CD4-positive, alpha-beta T cell (primary cell): Measurements from ENCODE around the gene PSMD11. TPM values are rescaled to one million over a fixed set of nuclear protein-coding genes. Genes with fewer than 3 reads are reported as not detected.
"Not testable (repeated sequence)": the region's sequence is repeated elsewhere in the genome, so short reads cannot be mapped to it uniquely, and the experiment has no call there.

Experiments used
- ATAC-seq: fragments of 200-7000 bp; cut with Tn5 transposase; one replicate; pipeline ENCODE4 v1.10.0; 2022; ENCODE audit warnings: mild to moderate bottlenecking; ENCODE audit not compliant: poor library complexity
- CTCF ChIA-PET: fragments of 350-600 bp; sonication (Branson Sonifier 250); formaldehyde crosslinking; loops from one replicate; lab custom pipeline; 2021; ENCODE audit warnings: antibody characterized with exemption, inconsistent platforms; lab: Charles Lee
- POLR2A ChIA-PET: fragments of 350-600 bp; sonication (Branson Sonifier 250); formaldehyde crosslinking; loops from one replicate; lab custom pipeline; 2021; ENCODE audit warnings: antibody characterized with exemption, inconsistent platforms; lab: Charles Lee
- DNase-seq, 14 experiments: peaks; one replicate each; pipeline ENCODE4 v3.0.0-alpha.2; 2013 to 2020; ENCODE audit warnings: mixed read lengths in 2 of 14
- H3K27ac ChIP-seq, 2 donors: one replicate each; pipeline versions ENCODE4 v1.5.1 to v1.7.0; 2013; ENCODE audit warnings: low read length in 2 of 2, low read depth in 1 of 2, mild to moderate bottlenecking in 1 of 2
- H3K27me3 ChIP-seq, 2 experiments: 1 replicate in 1 of 2; 2 replicates in 1 of 2; pipeline versions ENCODE4 v1.6.1 to v1.7.0; 2013; ENCODE audit warnings: low read length in 2 of 2, control low read depth in 1 of 2, mild to moderate bottlenecking in 1 of 2, moderate library complexity in 1 of 2; ENCODE audit not compliant: insufficient read depth in 2 of 2, control insufficient read depth in 1 of 2
- H3K36me3 ChIP-seq: one replicate; pipeline ENCODE4 v1.6.1; 2013; ENCODE audit warnings: low read length, control low read depth; ENCODE audit not compliant: insufficient read depth
- H3K4me1 ChIP-seq: one replicate; pipeline ENCODE4 v1.6.1; 2013; ENCODE audit warnings: low read length, control low read depth; ENCODE audit not compliant: insufficient read depth
- H3K4me3 ChIP-seq: one replicate; pipeline ENCODE4 v1.5.1; 2013; ENCODE audit warnings: mild to moderate bottlenecking, low read length, moderate library complexity
- H3K9me3 ChIP-seq, 2 experiments: 1 replicate in 1 of 2; 2 replicates in 1 of 2; pipeline versions ENCODE4 v1.6.1 to v1.7.0; 2013; ENCODE audit warnings: low read length in 2 of 2, mild to moderate bottlenecking in 2 of 2, control low read depth in 1 of 2, moderate library complexity in 1 of 2; ENCODE audit not compliant: control insufficient read depth in 1 of 2, insufficient read depth in 1 of 2
- H3K27ac Mint-ChIP-seq: one replicate; pipeline ENCODE4 v1.8.0; 2020; ENCODE audit warnings: mixed read lengths
- H3K27me3 Mint-ChIP-seq: one replicate; pipeline ENCODE4 v1.8.0; 2021; ENCODE audit warnings: mixed read lengths
- H3K36me3 Mint-ChIP-seq: one replicate; pipeline ENCODE4 v1.8.0; 2021; ENCODE audit warnings: low read depth, mixed read lengths
- H3K4me1 Mint-ChIP-seq: one replicate; pipeline ENCODE4 v1.8.0; 2021; ENCODE audit warnings: low read depth, mixed read lengths
- H3K4me3 Mint-ChIP-seq: one replicate; pipeline ENCODE4 v1.8.0; 2020; ENCODE audit warnings: mild to moderate bottlenecking, mixed read lengths
- H3K9me3 Mint-ChIP-seq: one replicate; pipeline ENCODE4 v1.8.0; 2020; ENCODE audit warnings: mixed read lengths
- intact Hi-C, 2 experiments: fragments of 100-400 bp; cut with DNase I in 1 of 2; cut with micrococcal nuclease in 1 of 2; formaldehyde crosslinking; loops; one replicate each; pipeline versions ENCODE4 v1.15.1 to v1.9.0; 2023 to 2025; cut with DNase I, micrococcal nuclease
- total RNA-seq, 174 experiments: library from RNA in 2 of 174; stranded (reverse) in 2 of 174; gene quantifications; one replicate each; pipeline ENCODE4 v1.2.3 and lab custom pipeline; 2021 to 2026
- TF ChIP-seq, protein P1 (sequence below): fragments of 200-600 bp; IDR thresholded peaks from one replicate; pipeline ENCODE4 v1.8.0; 2022; ENCODE audit warnings: antibody characterized with exemption, mild to moderate bottlenecking

Gene PSMD11
- total RNA-seq, 2 experiments from 2014 or later: 67.6 to 68.7 TPM

DNA sequence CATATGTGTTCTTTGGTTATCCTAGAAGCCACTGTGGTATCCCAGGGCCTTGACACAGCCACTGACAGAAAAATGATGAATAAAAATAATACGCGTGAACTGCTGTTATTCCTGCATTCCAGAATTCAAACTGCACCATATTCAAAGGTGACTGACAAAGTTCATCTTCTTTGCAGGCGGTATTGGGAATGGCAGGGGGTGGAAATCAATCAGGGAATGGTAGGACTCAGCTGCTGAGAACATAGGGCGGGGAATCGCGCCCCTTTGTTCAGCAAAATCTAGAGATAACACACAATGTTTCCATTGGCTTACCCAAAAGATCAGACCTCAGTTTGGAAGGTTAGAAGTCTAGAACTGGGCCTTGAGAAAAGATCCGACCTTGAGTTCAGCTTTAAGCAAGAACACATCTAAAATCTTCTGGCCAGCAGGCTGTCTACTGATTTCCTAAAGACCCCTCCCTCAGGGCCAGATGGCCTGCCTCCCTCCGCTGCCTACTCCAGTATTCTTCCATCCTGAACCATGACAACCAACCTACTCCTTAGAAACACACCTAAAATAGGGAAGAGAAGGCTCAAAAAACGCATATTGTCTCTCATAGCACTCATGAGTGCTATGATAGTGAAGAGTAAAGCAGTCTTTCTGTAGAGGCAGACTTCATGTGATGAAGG lies 76.6 kb downstream of the PSMD11 start:
- Histone ChIP-seq H3K4me3 (no peak overlapping the region), H3K27ac (peak overlapping the region; percentile 84), H3K27me3 (no peaks in the 10 kb centered on the region), H3K9me3 (no peaks in the 10 kb centered on the region), H3K4me1 (peaks cover 68% of the 10 kb centered on the region), H3K36me3 (no peaks in the 10 kb centered on the region)
- H3K9me3 Mint-ChIP-seq: no peaks in the 10 kb centered on the region
- no peak for DNase-seq
- peak overlapping the region; percentile 87 for H3K27ac Mint-ChIP-seq
- peaks cover 75% of the 10 kb centered on the region for H3K4me1 Mint-ChIP-seq
- intact Hi-C loops: loop anchor here (2.0 to 5.0 kb wide), 4 partner anchors 18 to 356 kb away; partner anchors contain the start of gene MYO1D (in 1 of the 2)
- TF ChIP-seq, protein P1, sequence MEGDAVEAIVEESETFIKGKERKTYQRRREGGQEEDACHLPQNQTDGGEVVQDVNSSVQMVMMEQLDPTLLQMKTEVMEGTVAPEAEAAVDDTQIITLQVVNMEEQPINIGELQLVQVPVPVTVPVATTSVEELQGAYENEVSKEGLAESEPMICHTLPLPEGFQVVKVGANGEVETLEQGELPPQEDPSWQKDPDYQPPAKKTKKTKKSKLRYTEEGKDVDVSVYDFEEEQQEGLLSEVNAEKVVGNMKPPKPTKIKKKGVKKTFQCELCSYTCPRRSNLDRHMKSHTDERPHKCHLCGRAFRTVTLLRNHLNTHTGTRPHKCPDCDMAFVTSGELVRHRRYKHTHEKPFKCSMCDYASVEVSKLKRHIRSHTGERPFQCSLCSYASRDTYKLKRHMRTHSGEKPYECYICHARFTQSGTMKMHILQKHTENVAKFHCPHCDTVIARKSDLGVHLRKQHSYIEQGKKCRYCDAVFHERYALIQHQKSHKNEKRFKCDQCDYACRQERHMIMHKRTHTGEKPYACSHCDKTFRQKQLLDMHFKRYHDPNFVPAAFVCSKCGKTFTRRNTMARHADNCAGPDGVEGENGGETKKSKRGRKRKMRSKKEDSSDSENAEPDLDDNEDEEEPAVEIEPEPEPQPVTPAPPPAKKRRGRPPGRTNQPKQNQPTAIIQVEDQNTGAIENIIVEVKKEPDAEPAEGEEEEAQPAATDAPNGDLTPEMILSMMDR: no peak
- POLR2A ChIA-PET: interaction anchor here (0.7 to 7.3 kb wide), 6 partner anchors 12 to 81 kb away, joined by 3 to 152 read pairs (median 6); partner anchors contain the start of gene CDK5R1
- no peak for ATAC-seq
- no peaks in the 10 kb centered on the region for H3K36me3 Mint-ChIP-seq
- peak overlapping the region; percentile 76 for H3K4me3 Mint-ChIP-seq
- H3K27me3 Mint-ChIP-seq: no peaks in the 10 kb centered on the region
- CTCF ChIA-PET: interaction anchor here (2.0 kb wide), 1 partner anchor 34 kb away, joined by 5 read pairs; the partner anchor contains the start of gene CDK5R1

DNA sequence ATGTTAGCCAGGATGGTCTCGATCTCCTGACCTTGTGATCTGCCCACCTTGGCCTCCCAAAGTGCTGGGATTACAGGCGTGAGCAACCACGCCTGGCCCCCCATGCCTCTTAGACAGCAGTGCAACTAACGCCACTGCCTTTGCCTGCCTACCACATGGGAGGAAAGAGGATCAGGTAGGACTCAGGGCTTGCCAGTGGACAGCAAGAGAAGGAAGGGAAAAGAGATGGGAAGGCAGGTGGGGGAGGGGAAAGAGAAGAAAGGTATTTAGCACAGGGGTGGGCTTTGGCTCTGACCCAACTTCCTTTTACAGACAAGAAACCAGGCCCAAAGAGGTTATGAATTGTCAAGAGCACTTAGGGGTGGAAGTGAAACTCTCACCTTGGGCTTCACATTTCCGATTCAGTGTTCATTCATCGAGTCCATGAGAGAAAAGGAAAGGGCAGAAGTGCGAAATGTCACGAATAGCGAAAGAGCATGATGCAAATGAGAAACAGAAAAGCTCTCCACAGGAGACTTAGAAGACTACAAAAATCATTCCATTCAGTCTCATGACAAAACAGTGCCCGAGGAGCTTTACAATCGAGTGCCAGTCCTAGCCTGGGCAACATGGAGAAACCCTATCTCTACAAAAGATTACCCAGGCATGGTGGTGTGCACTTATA lies 78.8 kb downstream of the PSMD11 start:
- no peaks in the 10 kb centered on the region for H3K9me3 ChIP-seq
- H3K27me3 ChIP-seq: no peaks in the 10 kb centered on the region
- ChIA-PET CTCF (interaction anchor here (1.1 to 2.9 kb wide), 5 partner anchors 11 to 61 kb away, joined by 3 to 17 read pairs (median 12); partner anchors contain the start of gene CDK5R1), POLR2A (interaction anchor here (0.5 to 4.0 kb wide), 5 partner anchors 19 to 54 kb away, joined by 3 to 44 read pairs (median 12); partner anchors contain the start of gene CDK5R1)
- Mint-ChIP-seq H3K27ac (peak overlapping the region; percentile 51), H3K4me1 (peaks cover 60% of the 10 kb centered on the region), H3K9me3 (no peaks in the 10 kb centered on the region), H3K36me3 (no peaks in the 10 kb centered on the region), H3K4me3 (peak overlapping the region; percentile 27), H3K27me3 (no peaks in the 10 kb centered on the region)
- H3K27ac ChIP-seq: peak overlapping the region in 1 of 2 donors; percentile 36
- H3K4me1 ChIP-seq: peaks cover 48% of the 10 kb centered on the region
- no peak for ATAC-seq
- TF ChIP-seq, protein P1: no peak
- H3K4me3 ChIP-seq: peak overlapping the region; percentile 19
- DNase-seq: peak in 3 of 14 experiments; percentile 30 to 76 (median 54)
- no peaks in the 10 kb centered on the region for H3K36me3 ChIP-seq
- intact Hi-C loops: loop anchor here in 1 of 2 experiments (5.0 kb wide), 1 partner anchor 354 kb away; the partner anchor contains the start of gene MYO1D

DNA sequence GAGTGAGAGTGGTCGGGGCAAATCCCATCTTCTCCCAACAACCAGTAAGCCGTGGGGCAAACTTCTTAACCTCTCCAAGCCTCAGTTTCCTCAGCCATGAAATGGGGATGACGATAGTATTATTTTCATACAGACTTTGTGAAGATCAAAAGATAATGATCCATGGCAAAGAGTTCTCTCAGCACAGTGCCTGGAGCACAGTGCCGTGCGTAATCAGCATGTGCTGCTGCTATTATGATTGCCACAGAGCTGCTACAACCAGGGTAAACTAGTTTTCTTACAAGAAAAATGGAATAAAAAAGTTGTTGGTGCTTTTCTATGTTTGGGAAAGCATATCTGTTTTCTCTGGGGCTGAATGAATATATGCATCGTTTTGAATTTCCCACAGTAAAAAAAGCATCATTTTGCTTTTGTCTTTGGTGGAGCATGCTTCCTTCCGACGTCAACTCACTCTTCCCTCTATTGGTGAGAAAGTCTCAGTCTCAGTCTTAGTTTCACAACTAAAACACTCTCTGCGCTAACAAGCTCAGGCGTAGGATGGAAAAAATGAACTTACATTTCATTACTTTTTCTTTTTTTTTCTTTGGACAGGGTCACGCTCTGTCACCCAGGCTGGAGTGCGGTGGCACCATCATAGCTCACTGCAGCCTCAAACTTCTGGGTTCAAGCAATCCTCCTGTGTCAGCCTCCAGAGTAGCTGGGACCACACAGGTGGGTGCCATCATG lies 79.7 kb downstream of the PSMD11 start:
- POLR2A ChIA-PET: interaction anchor here (0.6 to 4.0 kb wide), 7 partner anchors 12 to 66 kb away, joined by 3 to 44 read pairs (median 5); partner anchors contain the start of gene CDK5R1
- Histone ChIP-seq H3K9me3 (no peaks in the 10 kb centered on the region), H3K27me3 (no peaks in the 10 kb centered on the region), H3K4me1 (peaks cover 48% of the 10 kb centered on the region), H3K27ac (no peak overlapping the region), H3K36me3 (no peaks in the 10 kb centered on the region), H3K4me3 (peak overlapping the region; percentile 6)
- TF ChIP-seq, protein P1: peak; percentile 19
- no peaks in the 10 kb centered on the region for H3K36me3 Mint-ChIP-seq
- H3K4me3 Mint-ChIP-seq: peak overlapping the region; percentile 67
- peak overlapping the region; percentile 51 for H3K27ac Mint-ChIP-seq
- intact Hi-C loops: loop anchor here in 1 of 2 experiments (5.0 kb wide), 1 partner anchor 353 kb away; the partner anchor contains the start of gene MYO1D
- H3K4me1 Mint-ChIP-seq: peaks cover 60% of the 10 kb centered on the region
- CTCF ChIA-PET: interaction anchor here (0.7 to 2.9 kb wide), 8 partner anchors 10 to 354 kb away, joined by 3 to 17 read pairs (median 3); partner anchors contain the start of gene CDK5R1
- H3K9me3 Mint-ChIP-seq: no peaks in the 10 kb centered on the region
- no peaks in the 10 kb centered on the region for H3K27me3 Mint-ChIP-seq
- peak in 3 of 14 experiments; percentile 61 to 68 (median 68) for DNase-seq
- ATAC-seq: peak; percentile 32

DNA sequence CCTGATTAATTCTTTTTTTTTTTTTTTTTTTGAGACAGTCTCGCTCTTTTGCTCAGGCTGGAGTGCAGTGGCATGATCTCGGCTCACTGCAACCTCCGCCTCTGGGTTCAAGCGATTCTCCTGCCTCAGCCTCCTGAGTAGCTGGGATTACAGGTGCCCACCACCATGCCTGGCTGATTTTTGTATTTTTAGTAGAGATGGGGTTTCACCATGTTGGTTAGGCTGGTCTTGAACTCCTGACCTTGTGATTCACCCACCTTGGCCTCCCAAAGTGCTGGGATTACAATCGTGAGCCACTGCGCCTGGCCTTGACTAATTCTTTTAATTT lies 80.2 kb downstream of the PSMD11 start:
- CTCF ChIA-PET: interaction anchor here (0.8 to 2.9 kb wide), 6 partner anchors 9 to 353 kb away, joined by 3 to 17 read pairs (median 8); partner anchors contain the start of gene CDK5R1
- ATAC-seq, H3K27me3 Mint-ChIP-seq, H3K27me3 ChIP-seq, H3K9me3 Mint-ChIP-seq, H3K9me3 ChIP-seq, H3K4me3 Mint-ChIP-seq, H3K27ac ChIP-seq, H3K36me3 Mint-ChIP-seq, H3K36me3 ChIP-seq, DNase-seq: not testable (repeated sequence)
- Mint-ChIP-seq H3K4me1 (peaks cover 59% of the 10 kb centered on the region), H3K27ac (peak overlapping the region; percentile 51)
- Histone ChIP-seq H3K4me1 (peaks cover 50% of the 10 kb centered on the region), H3K4me3 (peak overlapping the region; percentile 6)
- intact Hi-C loops: loop anchor here in 1 of 2 experiments (5.0 kb wide), 1 partner anchor 353 kb away; the partner anchor contains the start of gene MYO1D
- POLR2A ChIA-PET: interaction anchor here (0.6 to 4.0 kb wide), 6 partner anchors 12 to 66 kb away, joined by 4 to 44 read pairs (median 8); partner anchors contain the start of gene CDK5R1
